ENCODE measurements around the gene NECTIN4. TPM values are rescaled to one million over a fixed set of nuclear protein-coding genes. Genes with fewer than 3 reads are reported as not detected.

Gene NECTIN4
- total RNA-seq, 1 donor from 2014 or later: 13.6 TPM

- no peak for TF ChIP-seq CTCF (IDR thresholded peaks at IDR 0.05; ENCODE audit: insufficient read depth, low read length, poor library complexity, severe bottlenecking)
- DNase-seq (ENCODE audit: low read depth): no peak
- Histone ChIP-seq H3K27me3 (ENCODE audit: control insufficient read depth, insufficient read depth, low read length) (no peaks in the 10 kb centered on the region), H3K36me3 (ENCODE audit: control insufficient read depth, insufficient read depth, low read length) (no peaks in the 10 kb centered on the region), H3K4me3 (ENCODE audit: low read depth, low read length) (peak overlapping the region; percentile 66)
Measured at GRCh38 chr1:161046605-161047228, 42.6 kb downstream of the NECTIN4 start.

GRCh38 chr1:161045736-161046604 is 43.4 kb downstream of the NECTIN4 start, which contains the start of gene USF1:
Gene USF1 (minus strand): TSS chr1:161045977. CDS start chr1:161043275, 2,702 bp downstream.
- no peak for TF ChIP-seq CTCF (IDR thresholded peaks at IDR 0.05; ENCODE audit: insufficient read depth, low read length, poor library complexity, severe bottlenecking)
- no peaks in the 10 kb centered on the region for H3K27me3 ChIP-seq (ENCODE audit: control insufficient read depth, insufficient read depth, low read length)
- DNase-seq (ENCODE audit: low read depth): peak; percentile 72
- H3K36me3 ChIP-seq (ENCODE audit: control insufficient read depth, insufficient read depth, low read length): no peaks in the 10 kb centered on the region
- H3K4me3 ChIP-seq (ENCODE audit: low read depth, low read length): peak within 1 kb of the TSS; percentile 66

- no peak for TF ChIP-seq CTCF (IDR thresholded peaks at IDR 0.05; ENCODE audit: insufficient read depth, low read length, poor library complexity, severe bottlenecking)
- H3K36me3 ChIP-seq (ENCODE audit: control insufficient read depth, insufficient read depth, low read length): no peaks in the 10 kb centered on the region
- peak overlapping the region; percentile 66 for H3K4me3 ChIP-seq (ENCODE audit: low read depth, low read length)
- no peaks in the 10 kb centered on the region for H3K27me3 ChIP-seq (ENCODE audit: control insufficient read depth, insufficient read depth, low read length)
- DNase-seq (ENCODE audit: low read depth): no peak
Measured at GRCh38 chr1:161044908-161045735, 44.2 kb downstream of the NECTIN4 start.

GRCh38 chr1:161044535-161044907 is 44.8 kb downstream of the NECTIN4 start:
- no peak for TF ChIP-seq CTCF (IDR thresholded peaks at IDR 0.05; ENCODE audit: insufficient read depth, low read length, poor library complexity, severe bottlenecking)
- DNase-seq (ENCODE audit: low read depth): no peak

GRCh38 chr1:161039546-161039945 is 49.8 kb downstream of the NECTIN4 start:
- Histone ChIP-seq H3K4me3 (ENCODE audit: low read depth, low read length) (no peak overlapping the region), H3K36me3 (ENCODE audit: control insufficient read depth, insufficient read depth, low read length) (peaks cover 3% of the 10 kb centered on the region), H3K27me3 (ENCODE audit: control insufficient read depth, insufficient read depth, low read length) (no peaks in the 10 kb centered on the region)
- DNase-seq (ENCODE audit: low read depth): no peak
- TF ChIP-seq CTCF (IDR thresholded peaks at IDR 0.05; ENCODE audit: insufficient read depth, low read length, poor library complexity, severe bottlenecking): no peak

More at GRCh38 chr1:161044535-161044907, 44.8 kb downstream of the NECTIN4 start:
- peak overlapping the region; percentile 66 for H3K4me3 ChIP-seq (ENCODE audit: low read depth, low read length)
- H3K36me3 ChIP-seq (ENCODE audit: control insufficient read depth, insufficient read depth, low read length): peaks cover 3% of the 10 kb centered on the region
- H3K27me3 ChIP-seq (ENCODE audit: control insufficient read depth, insufficient read depth, low read length): no peaks in the 10 kb centered on the region

All from kidney epithelial cell (primary cell).